ENCODE data around the gene MALT1.
"Not testable (repeated sequence)": the region's sequence is repeated elsewhere in the genome, so short reads cannot be mapped to it uniquely, and the experiment has no call there.

Gene MALT1

DNA sequence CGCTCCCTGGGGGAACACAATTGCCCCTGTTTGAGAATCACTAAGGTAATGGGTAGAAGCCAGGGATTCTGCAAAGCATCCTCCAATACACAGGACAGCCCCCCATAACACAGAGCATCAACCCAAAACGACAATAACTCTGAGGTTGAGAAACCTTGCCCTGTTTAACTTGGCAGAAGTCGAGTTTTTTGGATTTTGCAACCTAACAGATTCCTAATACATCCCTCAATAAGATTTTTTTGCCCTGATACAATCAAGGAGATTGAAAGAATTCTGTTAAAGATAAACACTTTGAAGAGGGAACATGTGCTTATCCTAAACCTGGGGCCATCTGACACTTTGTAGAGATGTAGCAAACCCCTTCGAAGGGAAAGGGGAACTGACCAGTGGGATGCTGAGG lies 100.9 kb downstream of the MALT1 start:
- no peak for DNase-seq (ENCODE audit: low read depth, low spot score)

DNA sequence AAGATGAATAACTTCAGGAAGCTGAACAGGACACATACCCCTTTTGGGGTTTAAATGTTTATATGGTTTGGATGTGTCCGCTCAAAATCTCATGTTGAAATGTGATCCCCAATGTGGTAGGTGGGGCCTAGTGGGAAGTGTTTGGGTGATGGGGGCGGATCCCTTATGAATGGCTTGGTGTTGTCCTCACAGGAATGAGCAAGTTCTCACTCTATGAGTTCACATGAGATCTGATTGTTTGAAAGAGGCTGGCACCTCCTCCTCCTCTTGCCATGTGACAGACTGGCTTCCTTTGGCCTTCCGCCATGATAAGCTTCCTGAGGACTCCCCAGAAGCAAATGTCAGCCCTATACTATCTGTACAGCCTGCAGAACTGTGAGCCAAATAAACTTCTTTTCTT lies 104.8 kb downstream of the MALT1 start:
- no peak for DNase-seq (ENCODE audit: low read depth, low spot score)

GRCh38 chr18:58776541-58776940 lies 105.3 kb downstream of the MALT1 start:
- DNase-seq (ENCODE audit: low read depth, low spot score): not testable (repeated sequence)

DNA sequence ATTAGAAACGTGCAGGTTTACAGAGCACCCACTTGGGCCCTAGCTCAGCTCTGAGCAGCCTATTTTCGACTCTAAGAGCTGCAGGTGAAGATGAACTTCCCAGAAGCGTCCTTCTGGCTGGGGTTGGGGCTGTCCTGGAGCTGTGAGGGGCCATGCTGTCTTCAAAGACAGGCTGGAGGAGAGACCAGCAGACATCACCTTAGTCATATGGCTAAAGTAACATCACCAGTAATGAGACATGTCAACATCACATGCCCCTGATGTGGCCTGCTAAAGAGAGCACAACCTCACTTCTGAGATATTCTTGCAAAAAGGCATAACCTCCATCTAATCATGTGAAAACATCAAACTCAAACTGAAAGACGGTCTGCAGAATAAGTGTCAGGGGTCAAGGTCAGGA lies 106.2 kb downstream of the MALT1 start:
- DNase-seq (ENCODE audit: low read depth, low spot score): no peak

DNA sequence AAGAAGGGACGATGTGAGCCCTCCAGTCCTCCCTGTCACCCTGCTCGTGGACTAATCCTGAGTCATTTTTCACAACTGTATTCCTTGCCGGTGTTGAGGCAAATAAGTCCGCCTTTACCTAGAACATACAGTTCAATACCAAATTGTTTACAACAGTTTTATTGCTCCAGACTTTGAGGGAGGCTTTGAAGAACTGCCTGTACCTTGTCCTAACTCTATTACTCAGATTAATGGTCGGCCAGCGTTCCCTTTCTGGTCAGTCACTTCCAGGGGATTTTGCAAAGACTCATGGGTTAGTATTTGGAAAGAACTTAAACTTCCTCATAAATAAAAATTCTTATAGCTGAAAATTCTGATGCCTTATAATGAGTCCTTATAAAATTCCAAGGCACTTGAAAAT lies 108.3 kb downstream of the MALT1 start:
- no peak for DNase-seq (ENCODE audit: low read depth, low spot score)

DNA sequence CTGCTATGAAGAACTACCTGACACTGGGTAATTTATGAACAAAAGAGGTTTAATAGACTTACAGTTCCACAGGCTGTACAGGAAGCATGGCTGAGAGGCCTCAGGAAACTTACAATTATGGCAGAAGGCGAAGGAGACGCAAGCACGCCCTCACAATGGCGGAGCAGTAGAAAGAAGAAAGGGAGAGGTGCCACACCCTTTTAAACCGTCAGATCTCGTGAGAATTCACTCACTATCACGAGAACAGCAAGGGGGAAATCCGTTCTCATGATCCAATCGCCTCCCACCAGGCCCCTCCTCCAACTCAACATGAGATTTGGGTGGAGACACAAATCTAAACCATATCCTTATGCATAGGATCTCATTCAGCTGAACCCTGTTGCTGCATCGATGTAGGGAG lies 108.8 kb downstream of the MALT1 start:
- no peak for DNase-seq (ENCODE audit: low read depth, low spot score)

GRCh38 chr18:58781627-58782194 lies 110.4 kb downstream of the MALT1 start:
- no peak for DNase-seq (ENCODE audit: low read depth, low spot score)

DNA sequence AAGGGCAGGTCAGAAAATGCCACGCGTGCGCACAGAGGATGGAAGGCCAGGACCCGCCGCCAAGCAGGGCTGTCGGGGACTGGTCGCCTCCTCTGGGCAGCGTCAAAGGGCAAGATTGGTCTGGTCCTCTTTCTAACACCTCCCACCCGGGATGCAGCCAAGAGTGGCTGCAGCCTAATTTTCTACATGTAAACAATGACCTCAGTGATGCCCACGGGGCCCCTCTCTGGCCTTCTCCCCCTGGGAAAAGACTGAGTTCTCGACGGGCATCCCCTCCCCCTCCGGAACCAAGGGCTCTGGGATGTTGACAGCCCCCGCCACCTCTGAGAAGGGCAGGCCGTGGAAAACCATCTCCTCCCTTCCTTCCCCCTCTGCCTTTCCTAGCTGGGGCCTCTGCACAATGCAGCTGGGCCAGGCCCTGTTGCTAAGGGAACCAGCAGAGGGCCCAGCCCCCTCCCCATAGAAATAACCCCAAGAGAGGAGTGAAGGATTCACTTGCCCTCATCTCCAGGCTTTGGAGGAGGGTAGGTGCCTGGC lies 113.4 kb downstream of the MALT1 start:
- DNase-seq (ENCODE audit: low read depth, low spot score): no peak

DNA sequence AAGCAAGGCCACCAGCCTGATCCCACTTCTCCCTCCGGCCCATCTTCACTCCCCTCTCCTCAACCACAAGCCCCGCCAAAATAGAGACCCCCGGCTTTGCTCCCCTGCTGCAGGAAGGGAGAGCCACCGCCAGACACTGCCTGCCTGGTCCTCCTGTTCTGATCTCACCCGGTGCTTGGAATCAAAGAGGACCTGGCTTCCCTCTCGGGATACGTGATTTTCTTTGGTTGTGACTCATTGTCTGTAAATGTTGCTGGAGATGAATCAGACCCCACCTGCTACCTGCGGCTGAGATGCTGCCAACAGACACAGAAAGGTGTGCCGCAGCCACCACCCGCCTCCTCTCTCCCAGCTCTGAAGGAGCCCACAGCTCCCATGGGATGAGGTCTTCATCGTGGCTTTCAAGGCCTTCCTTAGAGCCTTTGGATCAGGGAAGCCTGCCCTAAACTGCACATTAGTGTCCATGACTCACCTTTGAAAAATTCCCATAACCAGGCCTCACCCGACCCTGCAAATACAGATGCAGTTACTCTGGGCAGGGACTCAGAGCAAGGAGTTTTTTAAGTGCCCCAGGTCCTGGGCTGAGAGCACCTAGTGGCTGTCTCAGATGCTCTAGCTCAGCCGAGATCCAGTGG lies 114.0 kb downstream of the MALT1 start:
- DNase-seq (ENCODE audit: low read depth, low spot score): no peak

GRCh38 chr18:58785870-58786269 lies 114.6 kb downstream of the MALT1 start:
- DNase-seq (ENCODE audit: low read depth, low spot score): no peak

GRCh38 chr18:58787536-58788149 lies 116.4 kb downstream of the MALT1 start:
- DNase-seq (ENCODE audit: low read depth, low spot score): no peak

GRCh38 chr18:58788470-58788869 lies 117.2 kb downstream of the MALT1 start:
- no peak for DNase-seq (ENCODE audit: low read depth, low spot score)

DNA sequence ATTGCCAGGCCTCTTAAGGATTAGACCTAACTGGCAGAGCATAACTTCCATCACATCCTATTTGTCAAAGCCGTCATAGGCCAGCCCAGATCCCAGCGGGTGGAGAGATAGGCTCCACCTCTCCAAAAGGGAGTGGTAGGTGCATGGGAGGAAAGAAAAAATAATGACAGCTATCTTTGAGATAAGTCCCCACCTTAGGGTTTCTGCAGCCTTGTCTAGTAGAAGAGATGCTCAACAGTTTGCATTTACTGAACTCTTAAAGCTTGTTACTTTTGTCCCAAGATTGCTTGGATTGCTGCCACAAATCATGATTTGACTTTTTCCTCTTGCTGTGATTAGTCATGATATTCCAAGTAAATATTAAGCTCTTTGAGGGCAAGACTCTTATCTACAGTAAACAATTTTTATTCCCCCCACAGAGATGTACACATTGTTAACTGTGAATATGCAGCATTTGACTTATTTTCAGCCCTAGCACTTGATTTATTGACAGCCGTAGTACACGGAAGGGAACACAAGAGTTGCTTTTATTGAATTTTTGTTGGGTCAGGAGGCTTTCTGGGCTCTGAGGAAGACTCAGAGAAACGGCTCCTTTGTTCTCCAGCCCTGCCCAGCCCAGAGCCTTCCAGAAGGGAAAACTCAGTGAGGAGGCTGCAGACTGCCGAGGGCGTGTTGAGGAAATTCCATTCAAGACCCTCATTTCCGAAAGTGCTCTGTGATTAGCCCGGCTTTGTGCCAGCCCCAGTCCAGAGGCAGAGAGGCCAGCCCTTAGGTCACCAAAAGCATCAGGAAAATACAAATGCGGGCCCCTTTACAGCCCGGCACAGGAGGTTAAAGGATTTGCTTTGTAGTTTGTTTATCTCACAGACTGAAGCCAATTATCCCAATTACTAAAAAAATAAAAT lies 118.0 kb downstream of the MALT1 start:
- no peak for DNase-seq (ENCODE audit: low read depth, low spot score)

- DNase-seq (ENCODE audit: low read depth, low spot score): no peak
Measured at GRCh38 chr18:58789876-58790240, 118.6 kb downstream of the MALT1 start.

DNA sequence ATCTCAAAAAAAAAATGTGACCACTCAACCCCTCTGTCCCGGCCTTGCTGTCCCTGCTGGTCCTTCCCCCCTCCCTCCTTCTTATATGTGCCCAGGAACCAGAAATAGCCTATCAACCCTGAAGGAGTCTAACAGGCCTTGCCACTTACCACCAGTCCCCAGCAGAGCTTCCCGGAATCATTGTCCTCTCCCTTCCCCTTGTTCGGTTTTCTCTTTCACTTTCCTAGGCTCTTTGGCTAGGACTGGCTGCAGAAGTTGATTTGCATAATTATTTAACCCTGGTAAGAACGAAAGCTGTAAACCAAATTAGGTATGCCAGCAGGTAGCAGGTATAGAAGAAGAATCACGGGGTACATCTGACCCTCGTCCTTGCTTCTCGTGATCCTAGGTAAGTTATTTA lies 120.8 kb downstream of the MALT1 start:
- DNase-seq (ENCODE audit: low read depth, low spot score): no peak

DNA sequence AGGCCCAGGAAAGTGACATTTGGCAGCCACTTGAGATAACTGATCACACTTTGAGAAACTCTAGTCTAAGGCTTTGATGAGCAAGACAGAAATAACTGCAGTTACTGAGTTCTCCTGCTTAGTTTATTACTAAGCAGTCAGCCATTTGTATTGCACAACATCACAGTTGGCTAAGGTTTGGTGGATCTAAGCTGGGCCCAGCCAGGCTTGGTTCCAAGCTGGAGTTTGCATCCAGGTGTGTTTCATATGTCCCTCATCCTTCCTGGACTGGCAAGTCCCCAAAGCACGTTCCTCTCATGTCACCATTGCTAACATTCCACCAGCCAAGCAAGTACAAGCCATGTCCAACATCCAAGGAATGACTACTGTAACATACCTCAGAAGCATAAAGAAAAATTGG lies 122.1 kb downstream of the MALT1 start:
- DNase-seq (ENCODE audit: low read depth, low spot score): no peak

- no peak for DNase-seq (ENCODE audit: low read depth, low spot score)
Measured at GRCh38 chr18:58796220-58796619, 125.0 kb downstream of the MALT1 start.

GRCh38 chr18:58800582-58800981 lies 129.3 kb downstream of the MALT1 start:
- DNase-seq (ENCODE audit: low read depth, low spot score): no peak

DNA sequence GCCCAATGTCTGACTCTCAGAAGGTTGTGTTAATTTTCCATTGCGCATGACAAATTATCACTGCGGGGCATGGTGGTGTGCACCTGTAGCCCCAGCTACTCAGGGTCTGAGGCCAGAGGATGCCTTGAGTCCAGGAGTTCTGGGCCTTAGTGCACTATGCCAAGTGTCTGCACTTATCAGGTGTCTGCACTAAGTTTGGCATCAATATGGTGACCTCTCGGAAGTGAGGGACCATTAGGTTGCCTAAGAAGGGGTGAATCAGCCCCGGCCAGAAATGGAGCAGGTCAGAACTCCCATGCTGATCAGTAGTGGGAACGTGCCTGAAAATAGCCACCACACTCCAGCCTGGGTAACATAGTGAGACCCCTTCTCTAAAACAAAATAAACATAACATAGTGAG lies 131.7 kb downstream of the MALT1 start:
- no peak for DNase-seq (ENCODE audit: low read depth, low spot score)

- no peak for DNase-seq (ENCODE audit: low read depth, low spot score)
Measured at GRCh38 chr18:58803978-58804377, 132.7 kb downstream of the MALT1 start.
